UCSD-AML1 (cell line): Measurements from ENCODE around the gene TMEM238.
A peak's percentile ranks its signal among the peaks of the same experiment; 100 is the strongest.
"Not testable (repeated sequence)": the region's sequence is repeated elsewhere in the genome, so short reads cannot be mapped to it uniquely, and the experiment has no call there.

Experiments used
- DNase-seq: peaks from one replicate; lab custom pipeline; 2025; ENCODE audit not compliant: unreplicated experiment; lab: John Stamatoyannopoulos, UW

The TMEM238 gene

GRCh38 chr19:55402509-55402908 lies 18.4 kb upstream of the TMEM238 start:
- DNase-seq = no peak

GRCh38 chr19:55401390-55401789 lies 17.3 kb upstream of the TMEM238 start:
- DNase-seq = not testable (repeated sequence)

- no peak for DNase-seq
These were observed 16.4 kb upstream of the TMEM238 start for GRCh38 chr19:55400281-55401087.

- DNase-seq = no peak
These were observed 14.3 kb upstream of the TMEM238 start for GRCh38 chr19:55398200-55398925.

- DNase-seq = no peak
These were observed 9.0 kb upstream of the TMEM238 start for GRCh38 chr19:55392820-55393761.

- no peak for DNase-seq
These were observed 7.9 kb upstream of the TMEM238 start for GRCh38 chr19:55391702-55392615.

GRCh38 chr19:55391191-55391670 lies 7.1 kb upstream of the TMEM238 start:
- DNase-seq = no peak

GRCh38 chr19:55390461-55390880 lies 6.4 kb upstream of the TMEM238 start:
- DNase-seq = no peak

GRCh38 chr19:55389386-55390317 lies 5.6 kb upstream of the TMEM238 start:
- DNase-seq = no peak

GRCh38 chr19:55387736-55388497 lies 3.8 kb upstream of the TMEM238 start:
- DNase-seq = no peak

- no peak for DNase-seq
These were observed 2.4 kb upstream of the TMEM238 start for GRCh38 chr19:55386493-55386971.

GRCh38 chr19:55385724-55386492 lies 1.8 kb upstream of the TMEM238 start, which contains the start of gene RPL28:
RPL28 (plus strand) TSS chr19:55385932; CDS start chr19:55386358, 426 bp downstream.
- DNase-seq = peak; percentile 98

GRCh38 chr19:55384920-55385723 lies 1.0 kb upstream of the TMEM238 start:
- peak; percentile 96 for DNase-seq

GRCh38 chr19:55383279-55384130 lies 587 bp downstream of the TMEM238 start:
- peak; percentile 66 for DNase-seq

GRCh38 chr19:55382522-55383054 lies 1.5 kb downstream of the TMEM238 start:
- no peak for DNase-seq
